Measurements from ENCODE around the gene LOXL3. TPM values are rescaled to one million over a fixed set of nuclear protein-coding genes. Genes with fewer than 3 reads are reported as not detected.
A peak's percentile ranks its signal among the peaks of the same experiment; 100 is the strongest.

Gene LOXL3
- total and polyA plus RNA-seq, 12 donors: 3.6 to 26.4 (median 12.5) TPM

- H3K36me3 ChIP-seq (replicated peaks in 1 of 2): no peaks in the 10 kb centered on the region
These were observed 23.7 kb upstream of the LOXL3 start for GRCh38 chr2:74577448-74577847.

GRCh38 chr2:74576863-74577229 is 23.1 kb upstream of the LOXL3 start:
- no peaks in the 10 kb centered on the region for H3K36me3 ChIP-seq (replicated peaks in 1 of 2)
- intact Hi-C loops (cut with DNase I): no loop called here
- H3K27ac ChIP-seq: peak overlapping the region in 2 of 5 donors; percentile 59 to 80
- no peaks in the 10 kb centered on the region for H3K4me1 ChIP-seq (replicated peaks in 1 of 2)
- peak in 4 of 7 donors; percentile 25 to 56 (median 36) for DNase-seq
- TF ChIP-seq CTCF (IDR thresholded peaks at IDR 0.05): no peak
- no peak for TF ChIP-seq POLR2A (IDR thresholded peaks at IDR 0.05)
- H3K27me3 ChIP-seq: no peaks in the 10 kb centered on the region
- no peak overlapping the region for H3K4me3 ChIP-seq
- WGBS, 4 donors: 27 to 40% (median 33%) methylated on average over 1 of the region's 1 CpG
- no peaks in the 10 kb centered on the region for H3K9me3 ChIP-seq (replicated peaks in 1 of 3)

More at GRCh38 chr2:74577448-74577847, 23.7 kb upstream of the LOXL3 start:
- intact Hi-C loops (cut with DNase I): no loop called here
- H3K27ac ChIP-seq: peak overlapping the region in 2 of 5 donors; percentile 35 to 80
- TF ChIP-seq CTCF (IDR thresholded peaks at IDR 0.05): no peak
- no peak for TF ChIP-seq POLR2A (IDR thresholded peaks at IDR 0.05)
- no peaks in the 10 kb centered on the region for H3K27me3 ChIP-seq
- no peak overlapping the region for H3K4me3 ChIP-seq
- H3K9me3 ChIP-seq (replicated peaks in 1 of 3): no peaks in the 10 kb centered on the region
- DNase-seq: peak in 4 of 7 donors; percentile 12 to 32 (median 23)
- WGBS, 4 donors: 44 to 45% (median 44%) methylated on average over 2 of the region's 2 CpGs
- no peaks in the 10 kb centered on the region for H3K4me1 ChIP-seq (replicated peaks in 1 of 2)

GRCh38 chr2:74576211-74576862 is 22.6 kb upstream of the LOXL3 start:
- H3K9me3 ChIP-seq (replicated peaks in 1 of 3): no peaks in the 10 kb centered on the region
- DNase-seq: no peak
- intact Hi-C loops (cut with DNase I): no loop called here
- WGBS, 4 donors: 78 to 82% (median 80%) methylated on average over 4 to 7 of the region's 7 CpGs
- H3K27ac ChIP-seq: peak overlapping the region in 2 of 5 donors; percentile 59 to 80
- H3K27me3 ChIP-seq: no peaks in the 10 kb centered on the region
- no peak overlapping the region for H3K4me3 ChIP-seq
- TF ChIP-seq CTCF (IDR thresholded peaks at IDR 0.05) (no peak), POLR2A (IDR thresholded peaks at IDR 0.05) (no peak)
- no peaks in the 10 kb centered on the region for H3K36me3 ChIP-seq (replicated peaks in 1 of 2)
- no peaks in the 10 kb centered on the region for H3K4me1 ChIP-seq (replicated peaks in 1 of 2)

GRCh38 chr2:74575320-74575719 is 21.6 kb upstream of the LOXL3 start:
- Histone ChIP-seq H3K36me3 (replicated peaks in 1 of 2) (no peaks in the 10 kb centered on the region), H3K27me3 (no peaks in the 10 kb centered on the region), H3K4me3 (no peak overlapping the region), H3K27ac (no peak overlapping the region), H3K9me3 (replicated peaks in 1 of 3) (no peaks in the 10 kb centered on the region), H3K4me1 (replicated peaks in 1 of 2) (no peaks in the 10 kb centered on the region)
- WGBS, 4 donors: 70 to 85% (median 75%) methylated on average over 4 of the region's 4 CpGs
- TF ChIP-seq POLR2A (IDR thresholded peaks at IDR 0.05) (no peak), CTCF (IDR thresholded peaks at IDR 0.05) (no peak)
- no peak for DNase-seq
- intact Hi-C loops (cut with DNase I): no loop called here

All from adrenal gland (tissue), 12 donors.